ENCODE data around the gene TMED9.

GRCh38 chr5:177592905-177593304 is 902 bp downstream of the TMED9 start:
- TF ChIP-seq POLR2A (IDR thresholded peaks at IDR 0.05) (no peak), CTCF (IDR thresholded peaks at IDR 0.05) (no peak)
